Hepatic stellate cell (primary cell): Measurements from ENCODE around the gene VPS54.

Experiments
- DNase-seq: peaks from one replicate; pipeline ENCODE4 v3.0.0; 2011; ENCODE audit warnings: low spot score

The VPS54 gene

GRCh38 chr2:63842149-63843061 lies 176.8 kb downstream of the VPS54 start:
- DNase-seq: no peak
